ENCODE measurements around the gene BRPF3. TPM values are rescaled to one million over a fixed set of nuclear protein-coding genes. Genes with fewer than 3 reads are reported as not detected.

Gene BRPF3
- total and polyA plus RNA-seq, 8 donors = 7.0 to 343 (median 21.1) TPM

GRCh38 chr6:36280983-36281382 lies 84.4 kb downstream of the BRPF3 start:
- DNase-seq = no peak
- intact Hi-C loops (cut with DNase I; ENCODE audit: low total_unique reads) = no loop called here
- no peaks in the 10 kb centered on the region for H3K9me3 ChIP-seq
- no peak for TF ChIP-seq EP300 (IDR thresholded peaks at IDR 0.05)
- no peak for TF ChIP-seq POLR2A (IDR thresholded peaks at IDR 0.05)
- TF ChIP-seq CTCF (IDR thresholded peaks at IDR 0.05) = no peak
- TF ChIP-seq POLR2AphosphoS5 (IDR thresholded peaks at IDR 0.05) = no peak
- no peak overlapping the region for H3K27ac ChIP-seq
- H3K27me3 ChIP-seq = peaks cover 6 to 47% (median 10%) of the 10 kb centered on the region in 3 donors
- no peaks in the 10 kb centered on the region for H3K36me3 ChIP-seq
- peaks cover 0 to 3% (median 0%) of the 10 kb centered on the region in 4 donors for H3K4me1 ChIP-seq
- H3K4me3 ChIP-seq = no peak overlapping the region
- WGBS, 5 donors = 73 to 88% (median 82%) methylated on average over 4 of the region's 4 CpGs

Other genes with a start within 250 kb of the BRPF3 start
- under 1 TPM in 2 of 5 donors, not detected in 3; 0.14 to 0.58 TPM for gene SLC26A8, start 172.1 kb upstream of the BRPF3 start, total RNA-seq
- under 1 TPM in 2 of 3 donors, not detected in 1; 0.12 to 0.15 TPM for gene SLC26A8, start 172.1 kb upstream of the BRPF3 start, polyA plus RNA-seq
- 100 to 1,000 TPM in 2 of 5 donors, 10 to 100 TPM in 3; 35.6 to 297 (median 57.2) TPM for gene MAPK14, start 168.9 kb upstream of the BRPF3 start, total RNA-seq
- gene MAPK14, start 168.9 kb upstream of the BRPF3 start, polyA plus RNA-seq = 10 to 100 TPM; 12.3 to 26.1 (median 13.9) TPM
- gene MAPK13, start 66.2 kb upstream of the BRPF3 start, total RNA-seq = 10 to 100 TPM; 19.8 to 95.9 (median 33.0) TPM
- gene MAPK13, start 66.2 kb upstream of the BRPF3 start, polyA plus RNA-seq = 10 to 100 TPM; 28.7 to 57.1 (median 35.9) TPM
- gene PNPLA1, start 73.3 kb downstream of the BRPF3 start, total RNA-seq = under 1 TPM in 1 of 5 donors, not detected in 4; 0.58 TPM
- 1 to 10 TPM in 1 of 3 donors, under 1 TPM in 2; 0.38 to 2.2 (median 0.61) TPM for gene PNPLA1, start 73.3 kb downstream of the BRPF3 start, polyA plus RNA-seq
- 10 to 100 TPM in 1 of 5 donors, 1 to 10 TPM in 4; 3.5 to 14.8 (median 5.7) TPM for gene BNIP5, start 140.1 kb downstream of the BRPF3 start, total RNA-seq
- 1 to 10 TPM; 2.4 to 3.8 (median 3.8) TPM for gene BNIP5, start 140.1 kb downstream of the BRPF3 start, polyA plus RNA-seq
- 10 to 100 TPM in 1 of 5 donors, 1 to 10 TPM in 2, under 1 TPM in 1, not detected in 1; 0.37 to 20.4 (median 3.1) TPM for gene ETV7, start 190.9 kb downstream of the BRPF3 start, total RNA-seq
- 1 to 10 TPM; 2.6 to 7.9 (median 7.1) TPM for gene ETV7, start 190.9 kb downstream of the BRPF3 start, polyA plus RNA-seq
- not detected for gene PXT1, start 246.1 kb downstream of the BRPF3 start, total RNA-seq
- gene PXT1, start 246.1 kb downstream of the BRPF3 start, polyA plus RNA-seq = not detected
- gene KCTD20, start 246.3 kb downstream of the BRPF3 start, total RNA-seq = 10 to 100 TPM; 18.4 to 72.7 (median 20.3) TPM
- gene KCTD20, start 246.3 kb downstream of the BRPF3 start, polyA plus RNA-seq = 10 to 100 TPM; 10.3 to 20.4 (median 16.3) TPM